Measurements from ENCODE around the gene DMPK.

Gene DMPK, protein sequence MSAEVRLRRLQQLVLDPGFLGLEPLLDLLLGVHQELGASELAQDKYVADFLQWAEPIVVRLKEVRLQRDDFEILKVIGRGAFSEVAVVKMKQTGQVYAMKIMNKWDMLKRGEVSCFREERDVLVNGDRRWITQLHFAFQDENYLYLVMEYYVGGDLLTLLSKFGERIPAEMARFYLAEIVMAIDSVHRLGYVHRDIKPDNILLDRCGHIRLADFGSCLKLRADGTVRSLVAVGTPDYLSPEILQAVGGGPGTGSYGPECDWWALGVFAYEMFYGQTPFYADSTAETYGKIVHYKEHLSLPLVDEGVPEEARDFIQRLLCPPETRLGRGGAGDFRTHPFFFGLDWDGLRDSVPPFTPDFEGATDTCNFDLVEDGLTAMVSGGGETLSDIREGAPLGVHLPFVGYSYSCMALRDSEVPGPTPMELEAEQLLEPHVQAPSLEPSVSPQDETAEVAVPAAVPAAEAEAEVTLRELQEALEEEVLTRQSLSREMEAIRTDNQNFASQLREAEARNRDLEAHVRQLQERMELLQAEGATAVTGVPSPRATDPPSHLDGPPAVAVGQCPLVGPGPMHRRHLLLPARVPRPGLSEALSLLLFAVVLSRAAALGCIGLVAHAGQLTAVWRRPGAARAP

DNA sequence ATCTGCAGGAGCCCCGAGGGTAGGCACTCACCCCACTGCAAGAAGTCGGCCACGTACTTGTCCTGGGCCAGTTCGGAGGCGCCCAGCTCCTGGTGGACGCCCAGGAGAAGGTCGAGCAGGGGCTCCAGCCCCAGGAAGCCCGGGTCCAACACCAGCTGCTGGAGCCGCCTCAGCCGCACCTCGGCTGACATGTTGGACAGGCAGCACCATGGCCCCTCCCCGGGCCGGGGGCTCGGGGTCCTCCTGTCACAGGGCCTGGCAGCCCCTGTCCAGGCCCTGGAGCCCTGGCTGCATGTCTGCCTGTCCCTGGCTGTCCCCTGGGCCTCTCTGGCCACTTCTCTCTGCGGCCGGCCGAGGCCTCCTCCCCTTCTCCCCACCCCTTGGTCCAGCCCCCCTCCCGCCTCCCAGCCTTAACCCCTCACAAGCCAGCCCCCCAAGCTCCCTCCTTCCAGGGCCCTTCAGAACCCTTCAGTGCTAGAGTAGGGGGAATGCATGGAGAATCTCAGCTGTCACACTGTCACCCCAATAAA, at the start of gene DMPK:
Gene DMPK (minus strand): TSS at position 329 of the 530 bp plus-strand sequence. CDS start 138 bp downstream, at position 191.
- no peak for DNase-seq (ENCODE audit: low spot score)

DNA sequence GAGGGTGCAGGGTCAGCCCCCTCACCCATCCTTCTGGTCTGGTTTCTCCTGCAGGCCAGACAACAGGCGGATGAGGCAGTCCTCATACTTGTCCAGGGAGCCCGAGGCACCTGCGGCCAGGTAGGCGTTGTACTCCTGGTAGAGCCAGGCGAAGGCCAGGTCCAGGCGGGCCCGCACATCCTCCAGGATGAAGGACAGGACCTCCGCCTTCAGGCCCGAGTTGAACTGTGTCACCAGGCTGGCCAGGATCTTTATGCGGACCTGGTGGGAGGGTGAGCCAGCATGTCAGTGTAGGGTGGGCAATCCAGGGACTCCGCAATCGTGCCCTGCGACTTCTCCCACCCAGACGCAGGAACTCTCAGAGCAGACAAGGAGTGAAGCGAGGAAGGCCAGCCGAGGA, 46.7 kb upstream of the DMPK start:
- DNase-seq (ENCODE audit: low spot score): no peak

DNA sequence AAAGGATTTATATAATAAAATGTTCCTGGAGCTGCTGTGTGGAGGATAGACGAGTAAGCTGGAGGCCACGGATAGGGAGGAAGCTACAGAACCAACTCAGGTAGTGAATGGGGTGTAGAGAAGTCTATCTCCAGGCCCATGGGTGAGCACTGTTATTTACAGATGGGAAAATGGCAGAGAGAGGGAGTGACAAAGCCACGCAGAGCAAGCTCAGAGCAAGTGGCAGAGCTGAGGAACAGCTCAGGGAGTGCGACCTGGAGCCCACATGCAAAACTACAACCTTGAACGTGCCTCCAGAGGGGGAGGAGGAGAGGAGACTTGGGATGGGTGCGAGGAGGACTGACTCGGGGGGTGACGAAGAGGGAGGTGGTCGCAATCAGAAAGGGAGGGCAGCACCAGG, 46.2 kb upstream of the DMPK start:
- no peak for DNase-seq (ENCODE audit: low spot score)

DNA sequence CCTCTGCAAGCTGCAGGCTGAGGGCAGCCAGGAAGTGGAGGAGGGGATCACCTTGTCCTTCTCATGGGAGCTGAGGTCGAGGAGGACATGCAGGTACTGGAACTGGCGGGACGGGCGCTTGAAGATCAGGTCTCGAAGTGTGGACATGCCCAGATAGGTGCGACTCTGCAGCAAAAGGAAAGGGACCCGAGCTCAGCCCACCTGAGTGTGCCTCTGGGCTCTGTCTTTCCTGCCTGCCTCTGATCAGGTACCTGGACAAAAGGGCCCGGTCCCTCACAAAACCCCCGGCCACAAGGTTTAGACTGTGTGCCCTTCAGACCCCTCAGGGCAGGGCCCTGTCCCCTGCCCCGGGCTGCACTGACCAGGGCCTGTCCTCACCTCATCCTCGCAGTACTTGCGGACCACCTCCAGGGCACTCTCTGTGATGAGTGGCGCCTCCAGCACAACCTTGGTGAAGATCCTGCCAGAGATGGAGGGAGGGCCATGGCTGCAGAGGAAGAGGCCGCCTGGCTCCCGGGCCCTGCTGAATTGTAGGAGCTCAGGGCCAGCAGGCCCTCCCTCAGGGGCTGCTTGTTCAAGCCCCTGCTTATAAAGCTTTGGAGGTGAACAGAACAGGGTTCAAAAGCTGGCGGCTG, 45.3 kb upstream of the DMPK start:
- no peak for DNase-seq (ENCODE audit: low spot score)

DNA sequence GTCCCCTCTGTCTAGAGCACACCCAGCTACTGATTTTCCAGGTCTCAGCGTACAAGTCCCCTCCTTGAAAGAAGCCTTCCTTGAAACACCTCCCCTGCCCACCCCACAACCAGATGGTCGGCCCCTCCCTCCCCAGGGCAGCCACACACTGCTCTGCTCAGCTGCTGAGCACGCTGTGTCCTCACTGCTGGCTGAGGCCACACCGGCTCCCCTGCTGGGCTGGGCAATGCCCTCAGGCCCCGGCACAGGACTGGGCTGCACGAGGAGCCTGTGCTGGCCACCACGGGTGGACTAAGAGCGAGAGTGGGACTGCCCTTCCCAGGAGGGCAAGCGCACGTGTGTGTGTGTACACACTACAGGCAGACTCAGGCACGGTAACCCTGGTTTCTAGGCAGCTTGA, 44.6 kb upstream of the DMPK start:
- no peak for DNase-seq (ENCODE audit: low spot score)

DNA sequence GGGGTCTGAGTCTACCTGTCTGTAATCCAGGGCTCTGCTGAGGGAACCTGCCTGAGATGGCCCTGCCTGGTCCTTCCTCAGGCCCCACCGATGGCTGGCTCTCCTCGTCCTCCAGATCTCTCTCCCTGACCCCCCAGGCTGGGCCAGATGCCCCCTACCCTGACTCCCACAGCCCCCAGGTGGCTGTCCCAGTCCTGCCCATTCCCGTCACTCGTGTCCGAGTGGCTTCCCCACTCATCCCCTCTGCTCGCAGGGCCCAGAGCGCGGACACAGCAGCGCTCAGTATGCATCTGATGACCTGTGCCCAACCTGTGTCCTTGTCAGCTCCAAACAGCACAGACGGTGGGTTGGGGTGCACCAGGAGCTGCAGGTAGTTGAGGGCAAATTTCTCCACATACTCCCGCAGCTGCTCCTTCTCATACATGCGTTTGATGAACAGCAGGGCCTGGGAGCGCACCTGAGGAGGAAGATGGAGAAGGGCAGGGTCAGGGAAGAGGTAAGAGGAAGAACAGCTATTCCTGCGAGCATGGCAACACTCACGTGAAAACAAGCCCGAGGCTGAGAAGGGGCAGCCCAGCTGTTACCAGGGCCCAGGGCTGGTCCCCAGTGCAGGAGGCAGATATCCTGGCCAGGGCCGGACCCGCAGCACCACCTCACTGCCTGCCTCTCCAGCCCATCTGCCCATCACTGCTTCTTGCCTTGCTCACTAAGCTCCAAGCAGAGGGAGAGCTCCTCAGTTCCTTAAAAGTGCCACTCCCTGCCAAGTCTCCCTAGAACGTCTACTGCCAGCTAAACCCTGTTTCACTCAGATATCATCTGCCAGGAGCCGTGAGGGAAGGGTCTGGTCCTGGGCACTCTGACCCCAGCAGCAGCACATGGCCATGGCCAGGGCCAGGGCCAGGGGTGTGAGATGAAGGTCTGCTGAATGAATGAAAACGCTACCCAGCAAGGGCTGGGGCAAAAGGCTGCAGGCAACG, 43.9 kb upstream of the DMPK start:
- no peak for DNase-seq (ENCODE audit: low spot score)

DNA sequence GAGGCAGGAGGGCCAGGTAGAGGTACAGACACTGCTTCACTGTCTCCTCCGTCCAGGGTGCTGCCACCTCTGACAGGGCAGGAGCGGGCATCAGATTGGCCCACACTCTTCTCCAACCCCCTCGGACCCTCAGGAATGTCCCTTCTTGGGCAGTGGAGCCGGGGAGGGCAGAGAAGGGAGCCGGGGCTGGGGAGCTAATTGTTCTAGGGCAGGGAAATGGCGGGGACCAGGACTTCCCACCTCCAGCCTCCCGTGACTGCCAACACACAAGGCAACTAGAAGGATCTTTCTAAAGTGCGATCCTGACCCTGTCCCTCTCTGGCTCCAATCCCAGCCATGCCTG, 42.9 kb upstream of the DMPK start:
- no peak for DNase-seq (ENCODE audit: low spot score)

DNA sequence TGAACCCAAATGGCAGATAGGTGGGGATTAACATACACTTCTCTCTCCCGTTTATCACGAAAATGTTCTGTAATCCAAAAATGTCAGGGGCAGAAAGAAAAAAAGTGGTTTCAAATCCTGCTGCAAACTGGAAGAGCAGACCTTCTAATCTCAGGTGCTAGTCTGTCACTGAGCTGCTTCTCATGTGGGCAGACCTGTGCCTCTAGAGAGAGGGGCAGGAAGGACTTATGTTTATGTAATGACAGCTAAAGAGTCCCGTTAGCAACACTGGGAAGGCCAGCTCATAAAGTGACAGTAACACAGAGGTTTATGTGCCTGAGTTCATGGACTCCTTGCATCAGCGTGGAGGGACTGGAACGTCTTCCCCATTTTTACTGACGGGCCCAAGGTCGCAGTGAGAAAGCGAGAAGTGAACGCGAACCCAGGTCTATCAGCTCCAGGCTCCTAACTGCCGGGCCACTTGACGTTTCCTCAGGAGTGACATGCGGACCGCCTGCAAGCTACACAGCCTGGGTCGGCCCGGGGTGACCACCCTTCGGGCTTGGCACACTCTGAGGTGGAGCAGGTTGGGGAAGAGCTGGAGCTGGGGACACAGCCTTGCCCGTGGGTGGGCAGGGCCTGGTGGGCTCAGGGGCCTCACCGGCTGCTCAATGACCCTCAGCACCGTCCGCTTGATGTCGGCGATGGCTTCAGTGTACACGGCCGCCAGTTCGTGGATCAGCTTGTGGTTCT, 42.4 kb upstream of the DMPK start:
- no peak for DNase-seq (ENCODE audit: low spot score)

DNA sequence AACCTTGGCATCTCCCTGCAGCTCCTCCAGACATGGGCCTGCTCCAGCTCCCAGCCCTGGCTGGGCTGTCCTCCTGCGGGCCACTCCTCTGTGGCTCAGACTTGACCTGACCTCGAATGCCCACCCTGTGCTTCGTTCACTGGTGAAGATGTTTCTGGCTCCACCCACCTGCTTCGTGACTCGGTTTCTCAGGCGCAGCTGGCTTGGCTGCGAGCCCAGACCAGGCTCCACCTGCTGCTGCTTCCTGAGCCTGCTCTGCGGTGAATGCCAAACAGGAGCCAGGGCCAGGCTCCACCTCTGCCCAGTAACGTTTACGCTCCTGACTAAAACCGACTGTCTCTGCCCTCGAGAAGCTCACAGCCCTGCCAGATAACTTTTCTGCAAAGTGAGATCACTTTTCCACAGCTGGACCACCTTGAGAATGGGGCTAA, 41.8 kb upstream of the DMPK start:
- DNase-seq (ENCODE audit: low spot score): no peak

DNA sequence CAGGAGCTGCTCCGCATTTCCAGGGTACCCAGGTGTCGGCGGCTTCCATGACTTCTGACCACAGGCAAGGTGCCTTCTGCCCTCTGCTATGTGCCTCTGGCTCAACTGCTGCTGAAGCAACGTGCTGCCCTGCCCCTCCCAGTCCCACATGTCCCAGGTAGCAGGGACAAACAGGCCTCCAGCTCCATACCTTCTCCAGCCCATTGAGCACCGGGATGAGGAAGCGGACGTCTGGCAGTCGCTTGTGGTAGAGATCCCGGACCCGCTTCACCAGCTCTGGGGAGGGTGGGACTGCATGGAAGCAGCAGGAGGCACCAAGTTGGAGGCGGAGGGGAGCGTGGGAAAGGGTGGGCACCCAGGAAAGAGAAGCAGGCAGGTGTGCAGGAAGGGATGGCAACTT, 40.9 kb upstream of the DMPK start:
- DNase-seq (ENCODE audit: low spot score): no peak

DNA sequence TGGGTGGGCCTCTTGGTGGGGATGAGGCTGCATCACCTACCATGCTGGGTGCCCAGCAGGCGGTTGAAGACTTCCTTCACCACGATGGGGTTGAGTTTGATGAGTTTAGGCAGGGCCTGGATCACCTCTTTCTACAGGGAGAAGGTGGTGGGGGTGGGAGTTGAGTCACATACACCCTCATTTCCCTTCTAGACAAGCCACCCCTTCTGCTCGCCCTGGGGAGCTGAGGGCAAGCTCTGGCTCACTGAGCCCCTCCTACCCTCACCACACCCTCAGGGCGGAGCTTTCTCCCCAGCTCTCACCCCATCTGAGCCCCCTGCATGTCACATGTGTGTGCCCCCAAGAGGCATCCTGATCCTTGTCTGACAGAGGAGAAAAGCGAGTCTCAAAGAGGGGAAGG, 40.4 kb upstream of the DMPK start:
- no peak for DNase-seq (ENCODE audit: low spot score)

DNA sequence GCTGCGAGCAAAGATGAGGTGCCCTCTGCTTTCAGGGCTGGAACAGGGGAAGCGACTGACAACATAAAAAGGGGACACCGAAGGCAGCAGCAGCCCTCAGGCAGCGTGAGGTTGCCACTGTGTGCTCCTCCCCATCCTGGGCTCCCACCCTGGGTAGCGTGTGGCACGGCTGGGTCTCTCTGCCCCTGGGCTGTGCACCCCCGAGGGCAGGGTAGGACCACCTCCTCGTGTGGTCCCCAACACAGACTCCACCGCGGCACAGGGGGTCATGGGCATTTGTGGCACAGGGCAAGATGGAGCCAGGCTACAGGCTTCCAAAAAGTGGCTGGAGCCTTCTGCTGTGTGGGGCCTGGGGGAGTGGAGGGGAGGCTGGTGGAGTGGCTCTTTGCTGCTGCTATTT, 39.3 kb upstream of the DMPK start:
- no peak for DNase-seq (ENCODE audit: low spot score)

DNA sequence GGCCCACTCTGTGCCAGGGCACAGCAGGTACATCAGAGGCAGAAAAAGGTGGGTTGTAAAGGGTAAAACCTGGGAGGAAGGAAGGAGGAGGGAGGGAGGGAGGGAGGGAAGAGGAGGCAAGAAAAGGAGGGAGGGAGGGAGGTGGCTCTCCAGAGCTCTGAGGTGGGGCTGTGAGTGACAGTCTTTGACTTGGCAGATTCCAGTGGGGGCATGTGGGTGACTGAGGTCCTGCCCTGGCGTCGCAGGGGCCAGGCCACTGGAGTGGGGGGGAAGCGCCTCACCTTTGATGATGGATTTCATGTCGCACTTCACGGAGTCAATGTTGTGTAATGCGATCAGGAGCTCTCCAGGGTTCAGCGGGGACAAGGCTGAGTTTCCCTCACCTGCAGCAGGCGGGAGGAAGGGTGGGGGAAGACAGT, 38.8 kb upstream of the DMPK start:
- no peak for DNase-seq (ENCODE audit: low spot score)

DNA sequence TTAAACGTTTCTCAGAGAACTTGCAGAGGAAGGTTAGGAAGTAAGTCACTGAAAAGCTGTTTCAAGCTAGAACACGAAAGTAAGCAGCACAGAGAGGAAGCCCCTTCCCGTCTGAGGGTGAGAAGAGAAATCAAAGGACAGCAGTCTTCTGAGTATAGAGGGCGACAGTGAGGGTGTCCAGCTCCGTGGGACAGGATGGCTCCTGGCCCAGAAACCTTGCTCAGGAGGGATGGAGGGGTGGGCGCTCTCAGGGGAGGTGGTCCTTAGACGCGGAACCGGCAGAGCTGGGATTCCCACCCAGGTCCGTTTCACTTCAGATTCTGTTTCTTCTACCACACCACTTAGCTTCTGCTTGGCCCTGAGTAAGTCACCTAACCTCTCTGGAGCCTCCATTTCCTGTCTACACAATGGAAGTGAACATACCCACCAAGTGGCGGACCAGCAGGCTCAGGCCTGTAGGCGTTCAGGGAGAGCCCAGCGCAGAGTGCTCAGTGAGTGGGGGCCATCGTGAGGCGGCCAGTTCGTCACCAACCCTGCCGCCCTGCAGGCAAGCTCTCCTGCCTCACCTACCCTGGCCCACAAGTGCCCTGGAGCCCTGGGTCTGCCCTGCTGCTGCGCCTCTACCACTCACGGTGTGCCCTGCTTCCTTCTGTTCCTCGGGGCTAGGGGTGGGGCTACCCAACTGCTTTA, 38.3 kb upstream of the DMPK start:
- no peak for DNase-seq (ENCODE audit: low spot score)

DNA sequence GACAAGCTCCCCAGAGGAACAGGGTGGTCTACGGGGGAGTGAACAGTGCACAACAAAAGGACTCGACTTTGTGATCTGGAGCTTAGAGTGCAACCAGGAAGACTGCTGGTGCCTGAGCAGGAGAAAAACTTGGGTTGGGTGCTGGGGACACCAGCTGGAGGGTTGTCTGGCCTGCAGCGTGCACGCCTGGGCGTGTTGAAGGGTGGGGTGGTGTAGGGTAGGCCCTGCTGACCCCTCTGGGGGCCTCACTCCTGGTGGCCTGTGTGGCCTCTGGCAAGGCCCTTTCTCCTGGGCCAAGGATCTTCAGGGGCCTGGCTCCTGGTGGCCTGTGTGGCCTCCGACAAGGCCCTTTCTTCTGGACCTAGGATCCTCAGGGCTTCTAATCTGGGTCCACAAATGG, 37.5 kb upstream of the DMPK start:
- no peak for DNase-seq (ENCODE audit: low spot score)

DNA sequence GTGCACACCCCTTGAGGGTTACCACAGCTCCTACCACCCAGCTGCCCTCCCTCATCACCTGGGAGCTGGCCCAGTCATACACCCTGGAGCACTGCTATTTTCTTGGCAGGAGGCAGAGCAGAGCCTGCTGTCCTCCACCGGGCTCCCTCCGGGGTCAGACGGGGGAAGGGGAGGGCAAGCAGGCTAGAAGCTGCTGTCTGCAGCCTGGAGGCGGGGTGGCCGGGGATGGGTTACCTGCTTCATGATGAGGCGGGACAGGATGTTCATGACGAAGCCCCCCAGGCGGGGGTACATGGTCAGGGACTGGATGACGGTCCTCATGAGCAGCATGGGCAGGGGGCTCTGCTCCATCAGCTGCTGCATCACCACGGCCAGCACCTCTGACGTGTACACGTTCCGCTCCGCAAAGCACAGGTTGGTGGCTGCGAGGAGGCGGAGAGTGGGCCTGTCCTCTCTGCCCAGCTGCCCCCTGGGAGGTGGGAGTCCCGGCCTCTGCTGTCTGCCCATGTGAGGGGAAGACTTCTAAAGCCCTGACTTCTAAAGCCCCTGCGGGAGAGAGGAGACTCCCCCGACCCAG, 35.5 kb upstream of the DMPK start:
- no peak for DNase-seq (ENCODE audit: low spot score)

DNA sequence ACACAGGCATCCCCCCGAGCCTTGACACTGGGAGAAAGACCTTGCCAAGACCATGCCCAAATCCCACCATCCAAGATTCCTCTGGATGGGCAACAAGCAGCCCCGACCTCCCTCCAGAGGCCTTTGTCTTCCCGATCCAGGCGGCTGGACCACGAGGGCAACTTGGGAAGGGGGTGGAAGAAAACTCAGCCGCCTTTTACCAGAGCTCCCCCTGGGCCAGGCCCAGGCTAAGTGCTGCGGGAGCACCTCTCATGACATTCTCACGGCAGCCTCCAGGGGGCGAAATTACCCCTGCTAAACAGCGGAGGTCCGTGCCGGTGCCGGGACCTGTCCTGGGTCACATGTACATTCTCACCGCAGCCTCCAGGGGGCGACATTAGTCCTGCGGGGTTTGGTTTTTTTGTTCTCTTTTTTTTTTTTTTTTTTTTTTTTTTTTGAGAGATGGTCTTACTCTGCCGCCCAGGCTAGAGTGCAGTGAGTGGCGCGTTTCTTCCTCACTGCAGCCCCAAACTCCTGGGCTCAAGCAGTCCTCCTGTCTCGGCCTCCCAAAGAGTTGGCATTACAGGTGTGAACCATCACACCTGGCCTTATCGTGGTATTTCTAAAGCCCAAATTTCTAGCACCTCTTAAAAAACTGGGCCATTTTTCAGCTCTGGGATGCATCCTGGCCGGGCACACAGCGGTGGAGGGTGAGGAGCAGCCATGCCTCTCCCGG, 34.9 kb upstream of the DMPK start:
- DNase-seq (ENCODE audit: low spot score): peak; percentile 78

DNA sequence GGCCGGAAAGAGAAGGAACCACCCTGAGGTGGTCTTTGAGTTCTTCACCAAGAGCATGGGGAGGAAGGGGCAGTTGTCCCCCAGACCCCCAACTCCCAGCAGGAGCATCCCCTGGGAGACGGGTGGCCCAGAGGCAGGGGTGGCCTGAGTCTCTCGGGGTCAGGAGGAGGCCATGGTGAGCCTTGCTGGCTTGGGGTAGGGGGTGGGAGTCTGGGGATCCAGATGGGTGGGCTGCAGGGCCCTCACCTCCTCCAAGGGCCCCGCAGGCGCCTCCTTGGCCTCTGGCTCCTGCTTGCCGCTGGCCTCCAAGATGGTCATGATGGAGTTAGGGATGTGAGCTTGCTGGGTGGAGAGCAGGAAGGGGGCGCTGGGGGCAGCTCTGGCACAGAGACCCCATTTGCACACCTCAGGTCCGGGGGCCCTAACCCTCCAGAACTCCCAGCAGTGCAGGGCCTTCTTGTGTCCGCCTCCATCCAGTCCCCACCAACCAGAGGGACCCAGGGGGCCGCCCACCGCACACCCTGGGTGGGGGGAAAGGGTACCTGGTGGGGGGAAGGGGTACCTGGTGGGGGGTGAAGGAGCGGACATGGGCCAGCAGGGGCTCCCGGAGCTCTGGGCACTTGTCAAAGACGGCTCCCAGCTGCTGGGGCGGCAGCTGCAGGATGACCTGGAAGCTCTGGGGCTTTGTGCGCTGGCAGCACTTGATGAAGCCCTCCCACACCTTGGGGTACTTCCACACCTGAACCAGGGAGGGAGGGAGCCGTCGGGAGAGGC, 34.1 kb upstream of the DMPK start:
- DNase-seq (ENCODE audit: low spot score): no peak

Measured in globus pallidus (tissue), 1 donor.